HEK293 (cell line): ENCODE results near the gene ORAI2.

Experiments
- ATF2 ChIP-seq: fragments of 450-650 bp; formaldehyde crosslinking; IDR thresholded peaks from 2 replicates; pipeline ENCODE4 v1.5.1; 2016; ENCODE audit warnings: missing biosample characterization, missing genetic modification characterization, low read depth
- CTCF ChIP-seq: fragments of 450-650 bp; formaldehyde crosslinking; IDR thresholded peaks from 2 replicates; pipeline ENCODE4 v1.5.1; 2016; ENCODE audit warnings: missing biosample characterization, missing genetic modification characterization
- HOXD13 ChIP-seq: sonication (generic); formaldehyde crosslinking; IDR thresholded peaks from 2 replicates; pipeline ENCODE4 v1.8.0; 2022; ENCODE audit warnings: missing genetic modification reagents, borderline replicate concordance
- KLF17 ChIP-seq: fragments of 450-650 bp; formaldehyde crosslinking; IDR thresholded peaks from 2 replicates; pipeline ENCODE4 v1.5.1; 2016; ENCODE audit warnings: missing biosample characterization, missing genetic modification characterization
- MYNN ChIP-seq: fragments of 450-650 bp; formaldehyde crosslinking; IDR thresholded peaks from 2 replicates; pipeline ENCODE4 v1.5.1; 2016; ENCODE audit warnings: missing biosample characterization, missing genetic modification characterization, borderline replicate concordance
- PRDM2 ChIP-seq: fragments of 450-650 bp; formaldehyde crosslinking; IDR thresholded peaks from 2 replicates; pipeline ENCODE4 v1.5.1; 2016; ENCODE audit warnings: missing biosample characterization, missing genetic modification characterization, borderline replicate concordance
- SCRT1 ChIP-seq: fragments of 450-650 bp; formaldehyde crosslinking; IDR thresholded peaks from 2 replicates; pipeline ENCODE4 v1.5.1; 2016; ENCODE audit warnings: missing biosample characterization, missing genetic modification characterization, borderline replicate concordance
- SETDB1 ChIP-seq: IDR thresholded peaks from one replicate; pipeline ENCODE4 v1.6.1; 2017; ENCODE audit warnings: mild to moderate bottlenecking, low read length, moderate library complexity, mixed read lengths; ENCODE audit not compliant: insufficient read length
- ZNF140 ChIP-seq: fragments of 450-650 bp; formaldehyde crosslinking; IDR thresholded peaks from 2 replicates; pipeline ENCODE4 v1.5.1; 2016; ENCODE audit warnings: missing biosample characterization, missing genetic modification characterization
- ZNF155 ChIP-seq: fragments of 450-650 bp; formaldehyde crosslinking; IDR thresholded peaks from 2 replicates; pipeline ENCODE4 v1.5.1; 2016; ENCODE audit warnings: missing biosample characterization, missing genetic modification characterization
- ZNF175 ChIP-seq: fragments of 450-650 bp; formaldehyde crosslinking; IDR thresholded peaks from 2 replicates; pipeline ENCODE4 v1.5.1; 2016; ENCODE audit warnings: missing biosample characterization, missing genetic modification characterization
- ZNF18 ChIP-seq: fragments of 450-650 bp; formaldehyde crosslinking; IDR thresholded peaks from 2 replicates; pipeline ENCODE4 v1.5.1; 2016; ENCODE audit warnings: missing biosample characterization, missing genetic modification characterization
- ZNF184 ChIP-seq: fragments of 450-650 bp; IDR thresholded peaks from 2 replicates; pipeline ENCODE4 v1.5.1; 2018; ENCODE audit warnings: missing biosample characterization, mild to moderate bottlenecking, missing genetic modification characterization
- ZNF23 ChIP-seq: fragments of 450-650 bp; formaldehyde crosslinking; IDR thresholded peaks from 2 replicates; pipeline ENCODE4 v1.5.1; 2016; ENCODE audit warnings: missing biosample characterization, missing genetic modification characterization, borderline replicate concordance
- ZNF266 ChIP-seq: fragments of 450-650 bp; formaldehyde crosslinking; IDR thresholded peaks from 2 replicates; pipeline ENCODE4 v1.5.1; 2016; ENCODE audit warnings: missing biosample characterization, missing genetic modification characterization, low read depth
- ZNF302 ChIP-seq: fragments of 450-650 bp; formaldehyde crosslinking; IDR thresholded peaks from 2 replicates; pipeline ENCODE4 v1.5.1; 2016; ENCODE audit warnings: missing biosample characterization, missing genetic modification characterization, low read depth
- ZNF426 ChIP-seq: fragments of 450-650 bp; formaldehyde crosslinking; IDR thresholded peaks from 2 replicates; pipeline ENCODE4 v1.5.1; 2017; ENCODE audit warnings: missing biosample characterization, missing genetic modification characterization, mild to moderate bottlenecking, inconsistent platforms, moderate library complexity
- ZNF433 ChIP-seq: fragments of 450-650 bp; formaldehyde crosslinking; IDR thresholded peaks from 2 replicates; pipeline ENCODE4 v1.5.1; 2016; ENCODE audit warnings: missing biosample characterization, missing genetic modification characterization, low read depth
- ZNF548 ChIP-seq: fragments of 450-650 bp; formaldehyde crosslinking; IDR thresholded peaks from 2 replicates; pipeline ENCODE4 v1.5.1; 2016; ENCODE audit warnings: missing biosample characterization, missing genetic modification characterization
- ZNF555 ChIP-seq: fragments of 450-650 bp; formaldehyde crosslinking; conservative IDR thresholded peaks from 2 replicates; pipeline ENCODE4 v1.5.1; 2017; ENCODE audit warnings: missing biosample characterization, mild to moderate bottlenecking, missing genetic modification characterization, inconsistent platforms
- ZNF560 ChIP-seq: fragments of 450-650 bp; formaldehyde crosslinking; IDR thresholded peaks from 2 replicates; pipeline ENCODE4 v1.5.1; 2017; ENCODE audit warnings: missing biosample characterization, missing genetic modification characterization, borderline replicate concordance
- ZNF654 ChIP-seq: fragments of 450-650 bp; formaldehyde crosslinking; IDR thresholded peaks from 2 replicates; pipeline ENCODE4 v1.5.1; 2016; ENCODE audit warnings: low read depth, missing biosample characterization, missing genetic modification characterization
- ZNF747 ChIP-seq: fragments of 450-650 bp; formaldehyde crosslinking; IDR thresholded peaks from 2 replicates; pipeline ENCODE4 v1.5.1; 2016; ENCODE audit warnings: missing biosample characterization, missing genetic modification characterization
- ZNF792 ChIP-seq: fragments of 450-650 bp; formaldehyde crosslinking; IDR thresholded peaks from 2 replicates; pipeline ENCODE4 v1.5.1; 2016; ENCODE audit warnings: missing biosample characterization, missing genetic modification characterization
- ZNF837 ChIP-seq: fragments of 450-650 bp; formaldehyde crosslinking; IDR thresholded peaks from 2 replicates; pipeline ENCODE4 v1.5.1; 2016; ENCODE audit warnings: missing biosample characterization, missing genetic modification characterization
- ZSCAN4 ChIP-seq: fragments of 450-650 bp; formaldehyde crosslinking; IDR thresholded peaks from 2 replicates; pipeline ENCODE4 v1.5.1; 2017; ENCODE audit warnings: missing biosample characterization, missing genetic modification characterization

Gene ORAI2

GRCh38 chr7:102431617-102432298 is 1.6 kb upstream of the ORAI2 start (continued):
- TF ChIP-seq PRDM2 (tag by site-specific recombination) (no peak), ZNF155 (no peak), ZNF654 (no peak), KLF17 (tag by site-specific recombination) (no peak), ZNF266 (tag by site-specific recombination) (no peak), SCRT1 (tag by site-specific recombination) (no peak), SETDB1 (no peak), MYNN (no peak), CTCF (tag by site-specific recombination) (no peak), ZNF23 (tag by site-specific recombination) (no peak), ZNF548 (no peak), ZNF184 (tag by site-specific recombination) (no peak), ZSCAN4 (tag by site-specific recombination) (no peak), ATF2 (tag by site-specific recombination) (no peak), ZNF560 (no peak), HOXD13 (CRISPR knock-in tag) (no peak), ZNF140 (tag by site-specific recombination) (no peak), ZNF18 (tag by site-specific recombination) (no peak), ZNF747 (no peak), ZNF302 (tag by site-specific recombination) (no peak), ZNF837 (tag by site-specific recombination) (no peak), ZNF555 (tag by site-specific recombination) (no peak), ZNF426 (tag by site-specific recombination) (no peak), ZNF792 (tag by site-specific recombination) (no peak), ZNF433 (tag by site-specific recombination) (no peak), ZNF175 (no peak)
